ENCODE data around the gene GJD2. TPM values are rescaled to one million over a fixed set of nuclear protein-coding genes. Genes with fewer than 3 reads are reported as not detected.

Gene GJD2
- total RNA-seq, 1 donor from 2014 or later, result not detected

- Mint-ChIP-seq H3K4me1 (no peaks in the 10 kb centered on the region), H3K36me3 (no peaks in the 10 kb centered on the region), H3K27me3 (ENCODE audit: low read depth) (peaks cover 2% of the 10 kb centered on the region), H3K4me3 (no peak overlapping the region), H3K27ac (no peak overlapping the region), H3K9me3 (peaks cover 4% of the 10 kb centered on the region)
- no peak for DNase-seq (ENCODE audit: low spot score in 2 of 2, unreplicated experiment in 2 of 2)
- TF ChIP-seq CTCF (IDR thresholded peaks at IDR 0.05; ENCODE audit: unreplicated experiment), result no peak
Observed at GRCh38 chr15:34730701-34731100, 24.1 kb downstream of the GJD2 start.

GRCh38 chr15:34729886-34730285, 24.9 kb downstream of the GJD2 start:
- TF ChIP-seq CTCF (IDR thresholded peaks at IDR 0.05; ENCODE audit: unreplicated experiment), result no peak
- no peak overlapping the region for H3K27ac Mint-ChIP-seq
- peaks cover 4% of the 10 kb centered on the region for H3K9me3 Mint-ChIP-seq

GRCh38 chr15:34729056-34729455, 25.7 kb downstream of the GJD2 start:
- no peak overlapping the region for H3K4me3 Mint-ChIP-seq
- peaks cover 2% of the 10 kb centered on the region for H3K27me3 Mint-ChIP-seq (ENCODE audit: low read depth)
- no peaks in the 10 kb centered on the region for H3K4me1 Mint-ChIP-seq
- H3K36me3 Mint-ChIP-seq, result no peaks in the 10 kb centered on the region
- no peak for DNase-seq (ENCODE audit: low spot score in 2 of 2, unreplicated experiment in 2 of 2)
- TF ChIP-seq CTCF (IDR thresholded peaks at IDR 0.05; ENCODE audit: unreplicated experiment), result no peak
- peaks cover 4% of the 10 kb centered on the region for H3K9me3 Mint-ChIP-seq
- no peak overlapping the region for H3K27ac Mint-ChIP-seq

More at GRCh38 chr15:34729886-34730285, 24.9 kb downstream of the GJD2 start:
- DNase-seq (ENCODE audit: low spot score in 2 of 2, unreplicated experiment in 2 of 2), result no peak
- H3K4me1 Mint-ChIP-seq, result no peaks in the 10 kb centered on the region
- H3K36me3 Mint-ChIP-seq, result no peaks in the 10 kb centered on the region
- H3K27me3 Mint-ChIP-seq (ENCODE audit: low read depth), result peaks cover 2% of the 10 kb centered on the region
- no peak overlapping the region for H3K4me3 Mint-ChIP-seq

- TF ChIP-seq CTCF (IDR thresholded peaks at IDR 0.05; ENCODE audit: unreplicated experiment), result no peak
- no peak for DNase-seq (ENCODE audit: low spot score in 2 of 2, unreplicated experiment in 2 of 2)
- peaks cover 4% of the 10 kb centered on the region for H3K9me3 Mint-ChIP-seq
- no peaks in the 10 kb centered on the region for H3K36me3 Mint-ChIP-seq
- no peak overlapping the region for H3K27ac Mint-ChIP-seq
- H3K4me1 Mint-ChIP-seq, result peaks cover 10% of the 10 kb centered on the region
- no peaks in the 10 kb centered on the region for H3K27me3 Mint-ChIP-seq (ENCODE audit: low read depth)
- H3K4me3 Mint-ChIP-seq, result no peak overlapping the region
Observed at GRCh38 chr15:34726406-34727100, 28.2 kb downstream of the GJD2 start.

- Mint-ChIP-seq H3K36me3 (no peaks in the 10 kb centered on the region), H3K4me1 (peaks cover 14% of the 10 kb centered on the region), H3K27ac (no peak overlapping the region), H3K27me3 (ENCODE audit: low read depth) (no peaks in the 10 kb centered on the region), H3K4me3 (no peak overlapping the region), H3K9me3 (peaks cover 4% of the 10 kb centered on the region)
- TF ChIP-seq CTCF (IDR thresholded peaks at IDR 0.05; ENCODE audit: unreplicated experiment), result no peak
- DNase-seq (ENCODE audit: low spot score in 2 of 2, unreplicated experiment in 2 of 2), result no peak
Observed at GRCh38 chr15:34725556-34725955, 29.2 kb downstream of the GJD2 start.

All from mesothelial cell of epicardium (in vitro differentiated cells).